Measurements from ENCODE around the gene LAMTOR4. TPM values are rescaled to one million over a fixed set of nuclear protein-coding genes. Genes with fewer than 3 reads are reported as not detected.

The LAMTOR4 gene
- total and polyA plus RNA-seq, 2 donors (not counting 1 experiment from before 2014, with no cell fraction given), result 214 to 448 TPM

DNA sequence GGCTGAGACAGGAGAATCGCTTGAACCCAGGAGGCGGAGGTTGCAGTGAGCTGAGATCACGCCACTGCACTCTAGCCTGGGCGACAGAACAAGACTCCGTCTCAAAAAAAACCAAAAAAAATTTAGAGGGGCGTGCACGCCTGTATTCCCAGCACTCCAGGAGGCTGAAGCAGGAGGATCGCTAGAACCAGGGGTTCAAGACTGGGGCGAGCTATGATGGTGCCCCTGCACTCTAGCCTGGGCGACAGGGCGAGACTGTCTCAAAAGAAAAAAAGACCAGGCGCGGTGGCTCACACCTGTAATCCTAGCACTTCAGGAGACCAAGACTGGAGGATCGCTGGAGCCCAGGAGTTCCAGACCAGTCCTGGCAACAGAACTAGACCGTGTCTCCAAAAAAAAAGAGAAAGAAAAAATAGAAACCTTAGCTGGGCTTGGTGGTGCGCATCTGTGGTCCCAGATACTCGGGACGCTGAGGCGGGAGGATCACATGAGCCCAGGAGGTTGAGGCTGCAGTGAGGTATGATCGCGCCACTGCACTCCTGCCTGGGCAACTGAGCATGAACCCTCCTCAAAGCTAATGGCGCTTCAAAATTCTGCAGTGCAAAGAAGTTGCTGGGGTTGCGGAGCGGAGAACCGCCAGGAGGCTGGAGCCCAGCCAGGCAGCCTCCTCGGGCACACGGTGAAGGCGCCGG, 22.3 kb upstream of the LAMTOR4 start:
- no peaks in the 10 kb centered on the region for H3K9me3 Mint-ChIP-seq (ENCODE audit: insufficient read depth)
- Histone ChIP-seq H2AFZ (ENCODE audit: insufficient read depth, low read depth, low read length, poor library complexity, severe bottlenecking) (peak overlapping the region; percentile 99), H3K36me3 (replicated peaks in 1 of 2; ENCODE audit: control extremely low read depth in 1 of 2, control insufficient read depth in 1 of 2, extremely low read depth in 1 of 2, insufficient read depth in 2 of 2, low read length in 1 of 2) (no peaks in the 10 kb centered on the region), H4K20me1 (ENCODE audit: control insufficient read depth, insufficient read depth, low read length, poor library complexity, severe bottlenecking) (no peaks in the 10 kb centered on the region), H3K9ac (ENCODE audit: low read length) (peak overlapping the region; percentile 91), H3K27ac (ENCODE audit: low read length in 2 of 2) (peak overlapping the region; percentile 83 to 95), H3K4me1 (ENCODE audit: control insufficient read depth in 2 of 2, insufficient read depth in 2 of 2, low read length in 2 of 2) (peaks cover 20 to 36% of the 10 kb centered on the region in 2 donors), H3K4me2 (replicated peaks; ENCODE audit: low read depth, low read length, poor library complexity, severe bottlenecking) (peak overlapping the region; percentile 100), H3K4me3 (ENCODE audit: control extremely low read depth in 1 of 5, extremely low read depth in 1 of 5, insufficient read depth in 1 of 5, low read depth in 2 of 5, low read length in 4 of 5) (peak overlapping the region; percentile 54 to 84 (median 78)), H3K79me2 (ENCODE audit: control insufficient read depth, insufficient read depth, low read length) (peaks cover 23% of the 10 kb centered on the region), H3K9me3 (ENCODE audit: control extremely low read depth in 1 of 3, control insufficient read depth in 2 of 3, insufficient read depth in 1 of 3, low read length in 2 of 3) (no peaks in the 10 kb centered on the region), H3K27me3 (replicated peaks in 1 of 4; ENCODE audit: control extremely low read depth in 1 of 4, control insufficient read depth in 3 of 4, insufficient read depth in 4 of 4, low read length in 3 of 4) (no peaks in the 10 kb centered on the region)
- CTCF ChIA-PET, result interaction anchor here (0.6 to 2.9 kb wide), 5 partner anchors 16 to 281 kb away, joined by 3 to 25 read pairs (median 6); partner anchors contain the start of genes AP4M1 and MCM7
- WGBS (ENCODE audit: insufficient coverage), result 19% methylated on average over 29 of the region's 29 CpGs
- intact Hi-C loops (cut with micrococcal nuclease), result loop anchor here (1.0 kb wide), 1 partner anchor 32 kb away; the partner anchor contains the start of gene TRAPPC14
- H3K4me3 Mint-ChIP-seq, result peak overlapping the region; percentile 100
- peak overlapping the region; percentile 100 for H3K27ac Mint-ChIP-seq
- ATAC-seq (ENCODE audit: low read depth) (no peak), DNase-seq (no peak)
- H3K27me3 Mint-ChIP-seq, result no peaks in the 10 kb centered on the region
- POLR2A ChIA-PET, result interaction anchor here (0.7 to 2.6 kb wide), 3 partner anchors 25 to 303 kb away, joined by 3 to 37 read pairs (median 7); partner anchors contain the start of genes AP4M1 and MCM7
- no peak for TF ChIP-seq EZH2 (IDR thresholded peaks at IDR 0.05; ENCODE audit: borderline replicate concordance, insufficient read depth, low read depth, low read length, poor library complexity, severe bottlenecking)
- TF ChIP-seq, protein P1, sequence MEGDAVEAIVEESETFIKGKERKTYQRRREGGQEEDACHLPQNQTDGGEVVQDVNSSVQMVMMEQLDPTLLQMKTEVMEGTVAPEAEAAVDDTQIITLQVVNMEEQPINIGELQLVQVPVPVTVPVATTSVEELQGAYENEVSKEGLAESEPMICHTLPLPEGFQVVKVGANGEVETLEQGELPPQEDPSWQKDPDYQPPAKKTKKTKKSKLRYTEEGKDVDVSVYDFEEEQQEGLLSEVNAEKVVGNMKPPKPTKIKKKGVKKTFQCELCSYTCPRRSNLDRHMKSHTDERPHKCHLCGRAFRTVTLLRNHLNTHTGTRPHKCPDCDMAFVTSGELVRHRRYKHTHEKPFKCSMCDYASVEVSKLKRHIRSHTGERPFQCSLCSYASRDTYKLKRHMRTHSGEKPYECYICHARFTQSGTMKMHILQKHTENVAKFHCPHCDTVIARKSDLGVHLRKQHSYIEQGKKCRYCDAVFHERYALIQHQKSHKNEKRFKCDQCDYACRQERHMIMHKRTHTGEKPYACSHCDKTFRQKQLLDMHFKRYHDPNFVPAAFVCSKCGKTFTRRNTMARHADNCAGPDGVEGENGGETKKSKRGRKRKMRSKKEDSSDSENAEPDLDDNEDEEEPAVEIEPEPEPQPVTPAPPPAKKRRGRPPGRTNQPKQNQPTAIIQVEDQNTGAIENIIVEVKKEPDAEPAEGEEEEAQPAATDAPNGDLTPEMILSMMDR (IDR thresholded peaks at IDR 0.05), result no peak
- peaks cover 34% of the 10 kb centered on the region for H3K4me1 Mint-ChIP-seq
